Activated CD8-positive, alpha-beta memory T cell treated with anti-CD3 and anti-CD28 coated beads, Interleukin-2, amount 50 U/mL, for 1 hour (primary cell): ENCODE results near the gene APLNR.
"Not testable (repeated sequence)": the region's sequence is repeated elsewhere in the genome, so short reads cannot be mapped to it uniquely, and the experiment has no call there.

Experiments used
- DNase-seq: peaks from one replicate; pipeline ENCODE4 v3.0.0-alpha.2; 2020; ENCODE audit errors: extremely low read depth

Gene APLNR

DNA sequence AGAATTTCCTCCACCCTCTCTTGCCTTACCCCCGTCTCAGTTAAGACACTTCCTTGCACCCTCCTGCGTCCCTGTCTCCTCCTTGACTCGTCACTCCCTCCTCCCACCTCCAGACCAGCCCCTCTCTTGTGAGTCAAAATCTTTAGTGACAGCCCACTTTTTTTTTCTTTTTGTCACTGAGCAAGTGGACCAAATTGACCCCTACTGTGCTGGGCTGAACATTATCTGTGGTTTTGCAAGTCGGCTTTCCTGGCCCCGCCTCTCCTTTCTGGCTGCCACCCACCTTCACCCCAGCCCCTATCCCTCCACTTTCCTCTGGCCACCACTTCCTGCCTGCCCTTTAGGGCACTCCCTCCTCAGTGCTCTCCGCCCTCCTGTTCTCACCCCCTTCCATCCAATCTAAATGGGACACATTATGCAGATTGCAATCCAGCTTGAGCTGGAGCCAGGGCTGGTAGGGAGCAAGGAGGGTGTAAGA lies at the start of gene APLNR:
APLNR (minus strand) TSS at position 47 of the 478 bp plus-strand sequence. CDS start 246 bp downstream, outside the sequence.
- DNase-seq = no peak

GRCh38 chr11:57283231-57283990 lies 46.4 kb upstream of the APLNR start:
- no peak for DNase-seq

DNA sequence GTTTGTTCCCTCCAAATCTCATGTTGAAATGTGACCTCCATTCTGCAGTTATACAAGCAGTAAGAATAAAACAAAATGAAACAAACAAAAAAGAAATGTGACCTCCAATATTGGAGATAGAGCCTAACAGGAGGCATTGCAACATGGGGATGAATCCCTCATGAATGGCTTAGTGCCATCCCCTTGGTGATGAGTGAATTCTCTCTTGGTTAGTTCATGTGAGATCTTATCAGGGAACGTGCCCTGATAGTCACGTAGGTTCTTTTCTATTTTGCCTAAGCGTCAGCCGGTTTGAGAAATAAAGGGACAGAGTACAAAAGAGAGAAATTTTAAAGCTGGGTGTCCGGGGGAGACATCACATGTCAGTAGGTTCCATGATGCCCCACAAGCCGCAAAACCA lies 44.5 kb upstream of the APLNR start:
- not testable (repeated sequence) for DNase-seq

DNA sequence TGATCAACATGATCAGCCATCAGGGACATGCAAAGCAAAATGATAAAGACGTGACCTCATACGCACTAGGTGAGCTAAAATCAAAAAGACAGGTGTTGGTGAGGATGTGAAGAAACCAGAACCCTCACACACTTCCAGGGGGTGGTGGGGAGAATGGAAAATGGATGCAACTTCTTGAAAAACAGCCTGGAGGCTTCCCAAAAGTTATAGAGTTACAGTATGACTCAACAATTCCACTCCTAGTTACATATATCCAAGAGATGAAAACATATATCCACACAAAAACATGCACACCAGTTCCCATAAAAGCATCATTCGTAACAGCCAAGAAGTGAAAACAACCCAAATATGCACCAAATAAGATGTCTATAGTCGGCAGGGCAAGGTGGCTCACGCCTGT lies 42.1 kb upstream of the APLNR start:
- DNase-seq = no peak

DNA sequence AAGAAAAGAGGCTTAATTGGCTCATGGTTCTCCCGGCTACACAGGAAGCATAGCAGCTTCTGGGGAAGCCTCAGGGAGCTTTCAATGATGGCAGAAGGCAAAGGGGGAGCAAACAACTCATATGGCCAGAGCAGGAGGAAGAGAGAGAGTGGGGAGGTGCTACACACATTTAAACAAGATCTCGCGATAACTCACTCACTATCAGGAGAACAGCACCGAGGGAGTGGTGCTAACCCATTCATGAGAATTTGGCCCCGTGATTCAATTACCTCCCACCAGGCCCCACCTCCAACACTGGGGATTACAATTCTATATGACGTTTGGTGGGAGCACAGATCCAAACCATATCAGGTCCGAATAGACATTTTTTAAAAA lies 41.7 kb upstream of the APLNR start:
- DNase-seq = no peak

GRCh38 chr11:57277845-57278720 lies 41.0 kb upstream of the APLNR start:
- DNase-seq = no peak

DNA sequence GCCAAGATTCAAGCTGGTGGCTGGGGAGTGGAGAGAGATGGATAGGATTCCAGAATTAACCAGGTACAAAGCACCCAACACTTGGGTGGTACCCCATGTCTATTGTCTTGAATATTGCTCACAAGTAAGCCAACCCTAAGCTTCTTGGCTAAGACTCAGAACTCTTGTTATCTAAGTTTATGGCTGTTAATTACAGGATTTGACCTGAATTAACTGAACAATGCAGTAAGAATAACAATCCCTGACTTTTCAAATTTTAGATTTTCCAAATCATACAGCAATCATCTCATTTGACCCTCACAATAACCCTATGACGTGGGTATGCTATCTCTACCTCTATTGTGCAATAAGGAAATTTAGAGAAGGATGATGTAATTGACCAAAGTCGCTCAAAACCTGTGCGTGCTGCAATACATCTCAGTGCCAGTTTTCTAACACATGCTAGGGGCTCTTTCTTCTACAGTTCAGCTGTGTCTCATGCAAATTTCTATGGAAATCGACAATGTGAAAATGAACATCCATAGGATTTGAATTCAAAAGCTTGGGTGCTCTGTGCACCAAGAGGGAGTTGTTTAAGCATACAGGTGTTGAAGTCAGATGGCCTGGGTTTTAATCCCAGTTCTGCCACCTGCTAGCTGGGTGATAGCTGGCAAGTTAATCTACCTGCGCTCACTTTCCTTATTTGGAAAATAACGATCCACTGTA lies 40.1 kb upstream of the APLNR start:
- no peak for DNase-seq

DNA sequence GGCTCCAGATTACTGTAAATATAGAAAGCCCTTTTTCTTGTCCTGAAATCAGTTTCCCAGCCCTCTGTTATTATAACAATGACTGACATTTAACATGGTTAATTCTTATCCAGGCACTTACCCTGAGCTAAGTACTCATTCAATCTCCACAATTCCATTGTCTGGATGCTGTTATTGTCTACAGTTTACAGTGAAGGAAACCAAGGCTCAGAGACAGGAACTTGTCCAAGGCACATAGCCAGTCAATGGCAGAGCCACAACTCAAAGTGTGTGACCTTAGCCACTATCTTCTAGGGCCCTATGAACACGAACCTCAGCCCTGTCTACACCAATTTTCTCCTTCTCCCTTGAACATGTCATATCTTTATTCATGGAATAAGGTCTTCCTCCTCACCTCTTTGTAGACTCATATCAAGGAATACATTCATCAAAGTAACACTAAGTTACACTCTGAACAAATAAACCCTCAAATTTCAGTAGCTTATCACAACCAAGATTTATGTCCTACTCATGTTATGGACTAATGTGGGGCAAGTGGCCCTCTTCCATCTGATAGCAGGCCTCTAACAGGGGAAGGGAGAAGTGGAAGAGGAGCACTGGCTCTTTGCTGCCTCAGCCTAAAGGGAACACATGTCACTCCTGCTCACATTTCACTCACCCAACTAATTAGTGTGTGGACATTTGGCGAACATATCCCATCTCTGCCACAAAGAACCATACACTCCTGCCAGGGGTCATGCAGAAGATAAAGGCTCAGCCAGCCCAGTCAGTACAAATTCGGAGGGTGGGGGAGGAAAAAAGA lies 39.3 kb upstream of the APLNR start:
- DNase-seq = no peak

GRCh38 chr11:57275582-57275981 lies 38.5 kb upstream of the APLNR start:
- no peak for DNase-seq

- no peak for DNase-seq
Observed at GRCh38 chr11:57274904-57275498, 38.0 kb upstream of the APLNR start.

GRCh38 chr11:57273448-57274058 lies 36.5 kb upstream of the APLNR start:
- no peak for DNase-seq

- no peak for DNase-seq
Observed at GRCh38 chr11:57269571-57270021, 32.5 kb upstream of the APLNR start.

DNA sequence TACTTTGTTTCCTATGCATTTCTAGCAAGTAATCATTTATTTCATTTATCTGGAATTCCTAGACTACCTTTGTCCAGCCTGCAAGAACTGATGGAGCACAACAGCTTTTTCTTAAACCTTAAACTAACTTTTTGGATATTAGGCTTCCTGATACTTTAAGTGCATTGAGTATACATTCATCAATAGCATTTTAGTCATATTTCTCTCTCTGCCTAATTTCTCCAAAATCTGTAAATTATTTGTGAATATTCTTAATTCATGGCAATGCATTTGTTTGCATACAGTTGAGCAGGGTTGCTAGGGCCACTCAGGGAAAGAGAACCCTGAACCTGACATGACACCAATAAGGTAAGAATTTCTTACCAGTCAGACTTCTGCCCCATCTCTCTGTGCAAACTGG lies 29.1 kb upstream of the APLNR start:
- DNase-seq = no peak

GRCh38 chr11:57263351-57263750 lies 26.3 kb upstream of the APLNR start:
- no peak for DNase-seq

- no peak for DNase-seq
Observed at GRCh38 chr11:57262157-57262556, 25.1 kb upstream of the APLNR start.

- no peak for DNase-seq
Observed at GRCh38 chr11:57260937-57261783, 24.1 kb upstream of the APLNR start.

DNA sequence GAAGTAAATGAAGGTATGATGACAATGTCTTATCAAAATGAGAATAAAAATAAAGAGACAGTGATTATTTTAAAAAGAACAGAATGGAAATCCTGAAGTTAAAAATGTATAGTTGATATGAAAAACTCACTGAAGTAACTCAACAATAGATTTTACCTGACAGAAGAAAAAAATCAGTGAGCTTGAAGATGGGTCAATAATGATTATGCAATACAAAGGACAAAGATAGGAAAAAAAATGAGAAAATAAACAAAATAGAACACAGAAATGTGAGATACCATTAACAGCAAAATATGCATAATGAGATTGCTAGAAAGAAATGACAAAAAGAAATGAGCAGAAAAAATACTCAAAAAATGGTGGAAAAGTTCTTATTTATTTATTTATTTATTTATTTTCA lies 19.1 kb upstream of the APLNR start:
- DNase-seq = no peak

- no peak for DNase-seq
Observed at GRCh38 chr11:57255618-57256017, 18.6 kb upstream of the APLNR start.

DNA sequence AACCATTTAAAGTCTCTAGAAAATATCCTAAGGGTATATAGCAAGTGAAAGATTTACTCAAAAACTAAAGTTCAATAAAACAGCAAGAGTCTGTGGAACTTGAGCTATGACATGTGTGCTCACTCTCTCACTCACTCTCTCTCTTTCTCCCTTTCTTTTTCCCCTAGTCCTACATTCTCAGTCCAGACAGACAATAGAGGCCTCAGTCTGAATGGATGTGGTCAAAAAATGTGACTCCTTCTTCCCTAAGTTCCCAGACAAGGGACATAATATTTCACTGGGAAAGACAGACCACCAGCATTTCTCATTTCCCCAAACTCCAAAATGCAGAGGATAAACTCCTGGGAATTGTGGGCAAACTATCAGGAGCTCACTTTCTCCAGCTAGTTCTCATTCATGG lies 17.6 kb upstream of the APLNR start:
- no peak for DNase-seq
